ENCODE measurements around the gene KRTAP10-6.
"Not testable (repeated sequence)": the region's sequence is repeated elsewhere in the genome, so short reads cannot be mapped to it uniquely, and the experiment has no call there.

KRTAP10-6 gene

GRCh38 chr21:44555200-44555875 lies 37.0 kb downstream of the KRTAP10-6 start:
- DNase-seq = no peak

DNA sequence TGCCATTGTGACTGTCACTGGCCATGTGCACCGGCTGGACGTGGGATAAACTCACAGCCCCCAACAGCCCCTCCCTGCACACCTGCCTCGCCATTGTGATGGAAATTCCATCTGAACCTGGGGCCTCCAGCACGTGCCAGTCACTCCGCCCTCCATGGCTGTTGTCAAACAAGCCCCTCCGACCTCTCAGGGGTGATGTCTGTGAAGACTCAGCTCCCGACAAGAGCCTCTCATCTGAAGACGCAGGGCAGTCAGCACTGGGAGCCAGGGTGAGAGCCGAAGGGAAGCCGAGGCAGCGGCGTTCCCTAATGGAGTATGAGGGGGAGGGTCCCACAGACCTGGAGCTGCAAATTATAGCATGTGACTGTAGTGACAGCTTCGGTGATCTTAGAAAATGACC lies 39.6 kb downstream of the KRTAP10-6 start:
- DNase-seq = no peak

DNA sequence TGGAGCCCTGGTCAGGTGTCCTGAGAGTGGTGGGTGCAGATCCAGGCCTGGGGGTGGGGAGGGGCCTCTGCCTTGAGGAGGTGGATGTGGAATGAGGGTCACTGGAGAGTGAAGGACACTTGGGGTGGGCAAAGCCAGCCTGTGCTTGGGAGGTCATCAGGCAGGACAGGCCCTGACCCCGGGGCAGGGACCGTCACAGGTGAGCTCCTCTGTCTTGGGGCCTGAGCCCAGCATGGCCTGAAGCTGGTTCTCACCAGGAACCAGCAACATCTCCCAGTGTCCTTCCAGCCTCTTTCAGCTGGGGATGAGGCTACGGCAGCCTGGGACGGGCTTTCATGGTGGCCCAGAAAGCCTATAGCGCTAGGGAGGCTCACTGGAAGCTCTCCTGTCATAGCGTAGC lies 40.2 kb downstream of the KRTAP10-6 start:
- DNase-seq = no peak

- DNase-seq = no peak
These were observed 40.9 kb downstream of the KRTAP10-6 start, which contains the start of gene KRTAP10-2 for GRCh38 chr21:44551340-44551961. KRTAP10-2 (minus strand) TSS chr21:44551505; CDS start chr21:44551458, 47 bp downstream.

- DNase-seq = no peak
These were observed 41.5 kb downstream of the KRTAP10-6 start for GRCh38 chr21:44550807-44551206.

- not testable (repeated sequence) for DNase-seq
These were observed 42.0 kb downstream of the KRTAP10-6 start for GRCh38 chr21:44550285-44550684.

GRCh38 chr21:44549525-44550211 lies 42.6 kb downstream of the KRTAP10-6 start:
- no peak for DNase-seq

- DNase-seq = no peak
These were observed 43.4 kb downstream of the KRTAP10-6 start for GRCh38 chr21:44548922-44549321.

DNA sequence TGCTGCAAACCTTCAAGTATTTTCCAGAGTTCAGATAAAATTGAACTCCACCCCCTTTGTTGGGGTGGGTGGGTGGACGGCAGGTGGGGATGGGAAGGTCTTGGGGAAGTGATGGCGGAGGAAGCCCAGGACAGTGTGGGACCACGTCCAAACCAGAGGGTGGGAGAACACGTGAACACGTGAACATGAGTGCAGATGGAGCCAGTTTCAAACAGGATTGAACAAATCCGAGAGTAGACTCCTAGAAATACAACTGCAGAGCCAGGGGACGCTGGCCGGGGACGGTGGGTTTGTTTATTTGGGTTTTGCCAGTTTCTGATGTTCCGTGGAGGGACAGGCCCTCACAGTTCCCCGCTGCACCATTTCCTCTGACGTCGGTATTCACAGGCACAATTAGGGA lies 43.9 kb downstream of the KRTAP10-6 start:
- DNase-seq = no peak

DNA sequence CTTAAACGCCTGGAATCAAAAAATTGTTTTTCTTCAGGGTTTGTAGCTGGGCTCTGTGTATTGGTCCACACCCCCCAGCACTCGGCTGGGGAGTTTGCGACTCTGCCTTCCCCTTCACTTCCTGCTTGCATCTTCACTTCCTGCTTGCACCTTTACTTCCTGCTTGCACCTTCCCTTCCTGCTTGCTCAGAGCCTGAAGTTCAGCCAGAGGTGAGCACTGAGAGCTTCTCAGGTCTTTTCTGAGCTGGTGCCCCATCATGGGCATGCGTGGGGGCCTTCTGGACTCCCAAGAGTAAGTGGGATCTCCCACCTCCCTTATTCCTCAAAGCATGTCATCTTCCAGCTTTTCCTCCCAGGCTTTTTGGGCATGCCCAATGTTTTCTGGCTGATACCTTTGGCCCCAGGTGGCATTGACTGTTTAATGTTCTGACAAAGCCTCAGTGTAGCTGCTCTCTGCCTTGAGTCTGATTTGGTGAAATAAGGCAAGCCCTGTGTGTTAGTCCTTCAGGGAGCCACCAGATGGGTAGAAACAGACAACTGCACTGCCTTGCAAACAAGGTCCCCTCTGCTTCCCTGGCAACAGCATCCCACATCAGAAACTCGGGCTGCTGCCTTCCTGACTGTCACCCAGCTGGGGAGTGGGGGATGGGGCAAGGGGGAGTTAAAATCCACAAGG lies 44.5 kb downstream of the KRTAP10-6 start:
- no peak for DNase-seq

- no peak for DNase-seq
These were observed 47.7 kb downstream of the KRTAP10-6 start for GRCh38 chr21:44544566-44544965.

GRCh38 chr21:44542716-44543115 lies 49.6 kb downstream of the KRTAP10-6 start:
- no peak for DNase-seq
